Measurements from ENCODE around the gene CCDC40.

DNA sequence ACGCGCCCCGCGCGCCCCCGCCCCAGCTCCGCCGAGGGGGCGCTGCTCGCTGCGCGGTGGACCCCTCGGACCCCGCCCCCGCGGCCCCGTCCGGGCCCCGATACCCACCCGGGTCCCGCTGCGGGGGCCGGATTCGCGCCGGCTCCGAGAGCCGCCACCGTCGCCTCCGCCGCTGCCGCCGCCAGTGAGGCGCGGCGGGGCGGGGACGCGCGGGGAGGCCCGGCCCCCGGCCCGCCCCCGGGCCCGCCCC is 830 bp upstream of the CCDC40 start, which contains the start of gene TBC1D16:
- no peak for TF ChIP-seq POLR2A (IDR thresholded peaks at IDR 0.05)
- TF ChIP-seq CTCF (IDR thresholded peaks at IDR 0.05), result no peak
- no peak for TF ChIP-seq EP300 (IDR thresholded peaks at IDR 0.05)
- no peak for TF ChIP-seq POLR2AphosphoS5 (IDR thresholded peaks at IDR 0.05)

Data from stomach (tissue), 4 donors.